Measurements from ENCODE around the gene ZWILCH. TPM values are rescaled to one million over a fixed set of nuclear protein-coding genes. Genes with fewer than 3 reads are reported as not detected.

The ZWILCH gene
- total RNA-seq, 1 donor, result 19.9 TPM

GRCh38 chr15:66595332-66595731 is 90.2 kb downstream of the ZWILCH start:
- no peak for DNase-seq (ENCODE audit: low read depth)
- TF ChIP-seq CTCF (IDR thresholded peaks at IDR 0.05; ENCODE audit: insufficient read depth, low read depth, low read length), result no peak
- H3K4me3 ChIP-seq (ENCODE audit: low read depth, low read length), result no peak overlapping the region

GRCh38 chr15:66595931-66596545 is 90.9 kb downstream of the ZWILCH start:
- H3K4me3 ChIP-seq (ENCODE audit: low read depth, low read length), result no peak overlapping the region
- no peak for DNase-seq (ENCODE audit: low read depth)
- TF ChIP-seq CTCF (IDR thresholded peaks at IDR 0.05; ENCODE audit: insufficient read depth, low read depth, low read length), result no peak

- H3K4me3 ChIP-seq (ENCODE audit: low read depth, low read length), result no peak overlapping the region
- no peak for TF ChIP-seq CTCF (IDR thresholded peaks at IDR 0.05; ENCODE audit: insufficient read depth, low read depth, low read length)
- no peak for DNase-seq (ENCODE audit: low read depth)
These were observed 93.1 kb downstream of the ZWILCH start for GRCh38 chr15:66598095-66598815.

Small RNA genes lying within 50 kb of the gene (small RNA-seq; reads per million reads assigned to genes)
- gene MIR4512 (0.38 reads per million), gene RF01159 (not detected), gene SNORD16 (not detected), gene SNORD18A (not detected), gene SNORD18B (not detected), gene SNORD18C (not detected)

Other genes starting within 250 kb of the ZWILCH start
- 20.9 and 31.5 TPM in 2 replicates for gene DIS3L, start 211.8 kb upstream of the ZWILCH start, total RNA-seq
- gene TIPIN, start 148.6 kb upstream of the ZWILCH start, total RNA-seq, result 10.0 and 13.8 TPM in 2 replicates
- 21.6 and 26.3 TPM in 2 replicates for gene MAP2K1, start 118.4 kb upstream of the ZWILCH start, total RNA-seq
- 14.2 and 17.4 TPM in 2 replicates for gene SNAPC5, start 7.6 kb upstream of the ZWILCH start, total RNA-seq
- gene RPL4, start 471 bp upstream of the ZWILCH start, total RNA-seq, result 1,273 and 2,415 TPM in 2 replicates
- gene LCTL, start 60.7 kb downstream of the ZWILCH start, total RNA-seq, result 0.32 and 0.43 TPM in 2 replicates
- 3.0 and 3.5 TPM in 2 replicates for gene SMAD6, start 196.9 kb downstream of the ZWILCH start, total RNA-seq